WI38 (cell line): Measurements from ENCODE around the gene CCNY.

Experiments used
- H3K4me3 ChIP-seq: 2 replicates; pipeline ENCODE4 v1.5.1; 2011; ENCODE audit warnings: low read depth, mild to moderate bottlenecking, control low read depth, low read length
- CTCF ChIP-seq: IDR thresholded peaks from 2 replicates; pipeline ENCODE4 v1.5.1; 2012; ENCODE audit warnings: low read depth, mild to moderate bottlenecking, control low read depth, low read length

Gene CCNY

GRCh38 chr10:35569111-35569707 is 232.9 kb downstream of the CCNY start:
- TF ChIP-seq CTCF, result no peak
- no peak overlapping the region for H3K4me3 ChIP-seq

- TF ChIP-seq CTCF, result no peak
- no peak overlapping the region for H3K4me3 ChIP-seq
These were observed 233.5 kb downstream of the CCNY start for GRCh38 chr10:35569836-35570235.

GRCh38 chr10:35570397-35570796 is 234.1 kb downstream of the CCNY start:
- TF ChIP-seq CTCF, result no peak
- no peak overlapping the region for H3K4me3 ChIP-seq

GRCh38 chr10:35572583-35572982 is 236.3 kb downstream of the CCNY start:
- no peak overlapping the region for H3K4me3 ChIP-seq
- no peak for TF ChIP-seq CTCF

GRCh38 chr10:35573796-35574195 is 237.5 kb downstream of the CCNY start:
- H3K4me3 ChIP-seq, result no peak overlapping the region
- TF ChIP-seq CTCF, result no peak

- TF ChIP-seq CTCF, result 0 out of 2 replicates have a peak, but pooled peaks have one; percentile 22
- H3K4me3 ChIP-seq, result no peak overlapping the region
These were observed 238.6 kb downstream of the CCNY start for GRCh38 chr10:35574924-35575352.

GRCh38 chr10:35575640-35576039 is 239.3 kb downstream of the CCNY start:
- TF ChIP-seq CTCF, result no peak
- H3K4me3 ChIP-seq, result no peak overlapping the region
